ENCODE measurements around the gene CNTROB.

- TF ChIP-seq CTCF (IDR thresholded peaks at IDR 0.05): no peak
- no peak for TF ChIP-seq POLR2A (IDR thresholded peaks at IDR 0.05)
These were observed 63.7 kb downstream of the CNTROB start for GRCh38 chr17:7995724-7996123.
